Measurements from ENCODE around the gene MAP2K4.
"Not testable (repeated sequence)": the region's sequence is repeated elsewhere in the genome, so short reads cannot be mapped to it uniquely, and the experiment has no call there.

The MAP2K4 gene

DNA sequence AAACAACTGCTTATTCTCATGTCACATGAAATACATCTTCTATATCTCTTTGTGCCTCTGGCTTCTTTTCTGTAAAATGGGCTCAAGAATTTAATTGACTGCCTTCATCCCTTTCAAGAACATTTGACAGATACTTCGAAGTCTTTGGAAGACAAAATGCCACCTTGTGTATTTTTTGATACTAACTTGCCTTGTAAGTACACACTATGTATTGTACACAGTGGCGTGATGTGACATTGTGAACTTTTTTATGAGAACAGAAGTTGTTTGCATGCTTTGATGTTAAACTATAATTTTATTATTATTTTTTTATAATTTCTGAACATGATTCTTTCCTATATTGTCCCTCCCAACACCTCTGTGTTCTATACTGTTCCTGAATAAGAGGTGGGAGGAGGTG, 73.7 kb downstream of the MAP2K4 start:
- no peak for DNase-seq

DNA sequence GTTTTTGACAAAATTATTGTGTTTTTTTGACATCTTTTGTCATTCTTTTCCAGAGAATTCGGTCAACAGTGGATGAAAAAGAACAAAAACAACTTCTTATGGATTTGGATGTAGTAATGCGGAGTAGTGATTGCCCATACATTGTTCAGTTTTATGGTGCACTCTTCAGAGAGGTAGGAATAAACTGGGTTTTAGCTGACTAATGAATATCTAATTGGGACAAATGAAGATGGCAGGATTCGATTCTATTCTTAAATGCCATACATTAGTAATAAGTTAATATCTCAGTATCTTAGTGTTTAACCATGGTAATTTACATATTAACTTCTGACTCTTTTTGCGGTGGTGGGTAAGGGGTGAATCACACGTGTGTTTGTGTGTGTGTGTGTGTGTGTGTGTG, 74.8 kb downstream of the MAP2K4 start:
- DNase-seq: no peak

DNA sequence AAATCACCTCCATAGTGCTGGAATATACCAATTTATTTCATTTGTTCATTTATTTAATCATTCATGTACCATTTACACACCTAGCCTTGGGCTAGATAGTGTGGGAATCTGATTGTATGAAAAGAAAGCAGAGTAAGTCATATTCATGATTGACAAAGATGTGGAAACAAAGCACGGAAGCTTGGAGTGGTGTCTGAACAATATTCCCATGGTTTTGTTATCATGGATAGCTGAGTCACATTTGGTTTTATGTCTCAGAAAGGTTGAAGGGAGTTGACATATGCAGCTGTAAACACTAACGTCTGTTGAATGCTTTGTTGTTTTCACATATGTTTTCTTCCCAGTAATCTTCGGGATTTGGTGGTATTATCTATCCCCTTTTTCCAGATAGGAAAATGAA, 76.6 kb downstream of the MAP2K4 start:
- no peak for DNase-seq

DNA sequence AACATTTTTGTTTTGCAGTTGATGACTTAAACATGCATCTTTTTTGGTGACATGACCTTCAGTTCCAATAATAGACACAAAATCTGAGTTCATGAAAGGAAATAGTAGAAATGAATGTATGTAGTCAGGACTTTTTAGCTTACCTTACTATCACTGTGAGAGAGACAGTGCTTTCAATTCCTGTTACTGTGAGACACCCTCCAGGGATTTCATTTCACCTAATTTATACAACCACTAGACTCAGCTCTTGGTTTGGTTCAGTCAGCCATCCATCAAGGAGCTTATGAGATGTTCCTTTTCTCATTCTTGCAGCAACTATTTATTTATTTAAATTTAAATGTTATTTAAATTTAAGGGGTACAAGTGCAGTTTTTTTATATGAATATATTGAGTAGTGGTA, 77.9 kb downstream of the MAP2K4 start:
- no peak for DNase-seq

DNA sequence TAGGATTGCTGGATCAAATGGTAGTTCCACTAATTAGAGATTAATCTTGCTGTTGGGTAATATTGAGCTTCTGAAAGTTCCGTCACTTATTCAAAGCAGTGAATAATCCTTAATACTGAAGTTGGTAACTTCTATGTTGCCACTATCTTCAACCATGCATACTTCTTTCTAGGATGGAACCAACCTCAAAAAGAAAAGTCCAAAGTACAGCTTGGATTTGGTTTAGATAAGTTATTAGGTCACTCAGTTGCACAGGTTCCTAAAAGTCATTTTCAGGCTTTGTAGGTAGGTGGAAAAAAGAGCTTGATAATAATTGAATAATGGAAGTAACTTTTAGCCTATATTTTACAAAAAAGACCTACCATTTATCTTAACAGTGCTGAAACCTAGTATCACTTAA, 78.7 kb downstream of the MAP2K4 start:
- DNase-seq: no peak

DNA sequence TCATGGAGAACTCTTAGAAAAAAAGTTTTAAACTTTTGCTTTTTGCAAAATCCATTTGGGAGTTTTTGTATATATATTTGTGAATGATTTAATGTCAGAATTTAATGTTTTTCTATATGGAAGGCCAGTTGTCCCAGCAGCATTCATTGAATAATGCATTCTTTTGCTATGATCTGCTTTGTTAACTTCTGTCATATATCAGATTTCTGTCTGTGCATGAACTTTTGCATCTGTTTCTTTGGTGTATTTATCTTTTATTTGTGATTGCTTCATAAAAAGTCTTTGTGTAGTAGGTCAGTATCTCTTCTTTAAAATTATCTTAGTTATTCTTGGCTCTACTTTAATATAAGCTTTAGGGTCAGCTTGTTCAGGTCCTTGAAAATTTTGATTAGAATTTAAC, 84.2 kb downstream of the MAP2K4 start:
- DNase-seq: no peak

DNA sequence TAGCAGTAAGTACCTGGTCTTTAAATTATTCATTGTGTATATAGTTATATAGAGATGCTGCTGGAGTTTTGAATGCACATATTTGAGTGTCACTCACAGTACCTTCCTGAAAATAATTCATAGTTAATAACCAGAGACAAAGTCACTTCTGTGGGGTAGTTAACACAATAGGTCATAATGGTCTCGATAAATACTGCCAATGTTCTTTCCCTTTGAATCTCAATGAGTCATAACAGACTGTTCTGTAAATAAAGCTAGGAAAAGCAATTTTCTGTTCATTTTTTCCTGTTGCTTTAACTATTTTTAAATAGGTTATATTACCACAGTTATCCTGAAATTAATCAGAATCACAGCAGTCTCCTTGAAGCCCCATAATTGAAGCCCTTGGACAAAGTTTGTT, 87.2 kb downstream of the MAP2K4 start:
- DNase-seq: no peak

DNA sequence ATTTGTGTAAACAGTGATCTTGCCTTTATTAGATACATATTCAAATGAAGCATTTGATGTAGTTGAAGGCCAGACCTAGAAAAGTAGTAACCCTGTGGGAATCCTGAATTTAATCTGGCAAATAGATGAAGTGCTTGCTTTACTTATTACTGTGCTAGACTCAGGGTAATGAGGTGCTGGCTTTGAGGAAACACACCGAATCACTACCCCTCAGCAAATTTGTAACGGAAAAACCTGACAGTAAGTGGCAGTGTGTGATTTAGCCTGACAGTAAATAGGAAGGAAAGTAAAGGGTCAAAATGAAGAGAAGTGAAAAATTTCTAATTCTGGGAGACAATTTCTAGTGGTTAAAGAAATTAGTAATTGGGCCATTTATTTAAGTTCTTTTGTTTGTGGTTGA, 90.2 kb downstream of the MAP2K4 start:
- no peak for DNase-seq

DNA sequence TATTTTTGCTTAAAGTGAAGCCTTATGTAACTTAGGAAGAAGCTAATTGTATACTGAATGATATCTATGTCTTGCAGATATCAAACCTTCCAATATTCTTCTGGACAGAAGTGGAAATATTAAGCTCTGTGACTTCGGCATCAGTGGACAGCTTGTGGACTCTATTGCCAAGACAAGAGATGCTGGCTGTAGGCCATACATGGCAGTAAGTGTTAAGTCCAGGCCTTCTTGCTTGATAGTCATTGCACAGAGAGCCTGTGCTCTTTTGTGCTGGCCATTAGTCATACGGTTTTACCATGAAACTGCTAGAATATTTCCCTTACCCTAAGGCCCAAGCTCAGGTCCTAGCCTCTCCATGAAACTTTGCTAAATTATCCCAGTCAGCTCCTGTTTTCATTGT, 92.5 kb downstream of the MAP2K4 start:
- no peak for DNase-seq

DNA sequence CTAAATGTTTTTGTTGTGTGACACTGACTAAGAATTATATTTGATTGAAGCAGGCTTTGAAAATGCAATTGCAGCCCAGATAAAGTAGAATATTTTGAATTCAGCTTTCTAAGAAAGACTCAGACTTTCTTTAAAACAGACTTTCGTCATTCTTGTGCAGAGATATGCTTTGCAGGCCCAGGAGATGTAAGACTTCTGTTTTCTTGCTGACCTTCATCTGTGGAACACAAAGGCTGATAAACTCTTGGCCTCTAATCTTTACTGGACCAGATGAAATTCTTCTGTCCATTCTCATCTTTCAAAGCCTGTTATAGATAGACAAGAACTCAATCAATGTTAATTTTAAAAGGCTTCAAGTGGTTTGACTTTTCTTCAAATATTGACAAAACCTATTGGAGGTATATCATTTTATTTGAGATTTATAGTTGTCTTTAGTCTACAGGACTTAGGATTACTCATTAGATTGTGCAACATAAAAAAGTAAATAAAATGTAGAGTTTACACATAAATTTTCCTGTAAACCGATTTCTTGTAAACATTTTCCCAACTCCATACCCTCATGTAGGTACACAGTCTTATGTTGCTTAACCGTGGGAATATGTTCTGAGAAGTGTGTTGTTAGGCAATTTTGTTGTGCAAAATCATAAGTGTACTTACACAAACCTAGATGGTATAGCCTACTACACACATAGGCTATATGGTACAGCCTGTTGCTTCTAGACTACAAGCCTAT, 94.2 kb downstream of the MAP2K4 start:
- no peak for DNase-seq

DNA sequence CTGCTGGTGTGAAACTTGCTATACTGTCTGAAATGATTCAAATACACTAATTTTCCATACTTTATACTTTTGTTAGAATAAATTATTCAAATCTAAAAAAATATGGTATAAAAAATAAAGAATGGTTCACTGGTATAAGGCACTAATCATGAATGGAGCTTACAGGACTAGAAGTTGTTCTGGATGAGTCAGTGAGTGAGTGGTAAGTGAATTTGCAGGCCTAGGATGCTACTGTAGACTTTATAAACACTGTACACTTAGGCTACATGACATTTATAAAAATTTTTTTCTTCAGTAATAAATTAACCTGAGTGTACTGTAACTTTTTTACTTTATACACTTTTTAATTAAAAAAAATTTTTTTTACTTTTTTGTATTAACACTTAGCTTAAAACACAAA, 95.5 kb downstream of the MAP2K4 start:
- DNase-seq: no peak

DNA sequence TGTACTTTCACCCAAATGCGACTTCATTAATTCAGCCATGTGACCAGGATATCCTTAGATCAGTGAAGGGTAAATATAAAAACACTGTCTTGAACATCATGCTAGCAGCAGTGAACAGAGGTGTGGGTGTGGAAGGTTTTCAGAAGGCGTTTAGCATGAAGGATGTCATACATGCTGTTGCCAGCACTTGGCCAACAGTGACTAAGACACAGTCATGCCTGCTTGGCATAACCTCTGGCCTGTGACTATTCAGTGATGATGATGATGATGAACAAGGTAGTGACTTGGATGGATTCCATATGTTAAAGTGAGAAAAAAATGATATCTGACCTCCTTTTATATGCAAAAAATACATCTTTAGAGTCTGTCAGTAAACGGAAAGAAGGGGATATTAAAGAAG, 97.9 kb downstream of the MAP2K4 start:
- no peak for DNase-seq

DNA sequence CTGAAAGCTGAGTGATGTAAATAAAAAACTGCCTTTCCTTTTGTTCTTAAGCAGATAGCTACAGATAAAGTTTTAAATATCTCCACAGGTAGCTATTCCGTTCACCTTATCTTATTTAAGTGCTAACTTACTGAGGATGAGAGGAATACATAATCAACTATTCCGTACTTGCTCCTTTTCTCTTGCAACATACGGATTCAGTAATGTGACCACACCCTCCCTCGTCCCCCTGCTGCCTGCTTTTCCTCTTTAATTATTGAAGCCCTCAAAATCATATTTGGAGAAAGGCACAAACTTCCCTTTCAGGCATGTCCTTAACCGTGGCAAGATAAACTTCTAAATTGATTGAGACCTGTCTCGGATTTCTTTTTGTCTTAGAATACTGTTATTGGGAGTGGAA, 101.4 kb downstream of the MAP2K4 start:
- DNase-seq: no peak

DNA sequence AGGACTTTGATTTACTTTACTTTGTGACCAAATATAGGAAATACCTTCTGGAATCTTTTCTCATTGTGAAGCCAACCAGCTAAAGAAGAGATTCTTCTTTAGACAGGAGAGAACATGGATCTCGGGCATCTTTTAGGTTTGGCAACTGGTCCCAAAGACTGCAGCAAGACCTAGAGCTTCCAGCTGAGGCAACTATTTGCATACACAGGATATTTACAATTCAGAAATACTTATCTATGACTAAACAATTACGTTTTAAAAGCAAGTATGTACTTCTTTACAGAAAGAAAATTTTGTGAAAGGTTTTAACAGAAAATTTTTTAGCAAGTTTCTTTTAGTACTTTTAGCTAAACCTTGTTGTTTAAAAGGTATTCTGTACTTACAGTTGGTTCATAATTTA, 106.5 kb downstream of the MAP2K4 start:
- DNase-seq: no peak

DNA sequence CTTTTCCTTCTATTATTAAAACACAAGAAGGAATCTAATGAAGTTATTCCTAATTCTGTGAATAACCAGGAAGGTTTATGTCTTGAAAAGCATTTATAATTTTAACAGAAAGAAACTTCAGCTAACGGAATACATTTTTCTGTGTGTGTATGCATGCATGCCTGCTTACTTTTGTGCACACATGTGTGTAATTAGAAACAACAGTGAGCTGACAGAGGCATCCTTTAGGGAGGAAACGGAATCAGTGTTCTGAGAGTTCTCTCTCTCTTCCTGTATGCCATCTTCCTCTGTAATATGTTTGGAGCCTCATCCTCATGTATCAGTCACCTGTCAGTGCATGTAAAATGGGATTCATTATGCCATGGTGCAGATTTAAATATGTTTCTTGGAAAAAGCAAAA, 107.0 kb downstream of the MAP2K4 start:
- DNase-seq: no peak

DNA sequence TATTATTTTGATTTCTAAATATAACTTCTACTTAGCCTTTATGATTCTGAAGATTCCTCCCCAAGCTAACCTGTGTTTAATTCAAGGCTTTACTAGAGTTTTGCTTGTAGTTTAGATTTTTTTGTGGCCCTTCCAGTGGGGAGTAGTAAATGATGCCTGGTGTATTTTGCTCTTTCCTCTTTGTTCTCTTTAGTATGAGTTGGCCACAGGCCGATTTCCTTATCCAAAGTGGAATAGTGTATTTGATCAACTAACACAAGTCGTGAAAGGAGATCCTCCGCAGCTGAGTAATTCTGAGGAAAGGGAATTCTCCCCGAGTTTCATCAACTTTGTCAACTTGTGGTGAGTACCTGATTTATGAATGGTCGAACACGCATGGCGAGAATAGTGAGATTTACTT, 108.3 kb downstream of the MAP2K4 start:
- DNase-seq: no peak

DNA sequence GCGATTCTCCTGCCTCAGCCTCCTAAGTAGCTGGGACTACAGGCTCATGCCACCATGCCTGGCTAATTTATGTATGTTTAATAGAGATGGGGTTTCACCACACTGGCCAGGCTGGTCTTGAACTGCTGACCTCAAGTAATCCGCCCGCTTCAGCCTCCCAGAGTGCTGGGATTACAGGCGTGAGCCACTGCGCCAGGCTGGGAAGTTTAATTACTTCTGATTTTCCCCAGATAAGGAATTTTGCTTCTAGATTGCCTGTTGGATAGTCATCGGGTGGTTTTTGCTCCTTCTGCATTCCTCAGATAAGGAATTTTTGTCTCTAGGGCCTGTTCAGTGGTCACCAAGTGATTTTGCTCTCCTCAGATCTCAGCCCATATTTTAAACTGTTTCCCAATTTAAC, 112.5 kb downstream of the MAP2K4 start:
- DNase-seq: no peak

DNA sequence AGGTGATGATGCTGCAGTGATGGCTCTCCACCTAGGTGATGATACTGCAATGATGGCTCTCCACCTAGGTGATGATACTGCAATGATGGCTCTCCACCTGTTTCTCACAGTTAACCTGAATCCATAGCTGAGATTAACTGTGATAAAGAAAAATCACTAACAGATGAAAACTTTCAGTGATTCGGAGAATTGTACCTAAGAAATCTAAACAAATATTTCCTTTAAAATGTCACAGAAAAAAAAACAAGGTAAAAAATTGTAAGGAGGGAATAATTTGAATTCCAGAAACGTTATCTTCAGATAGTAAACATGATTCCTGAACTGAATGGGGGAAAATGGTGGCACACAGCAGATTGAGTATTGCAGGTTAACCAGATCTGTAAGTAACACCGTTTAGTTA, 113.4 kb downstream of the MAP2K4 start:
- DNase-seq: no peak

DNA sequence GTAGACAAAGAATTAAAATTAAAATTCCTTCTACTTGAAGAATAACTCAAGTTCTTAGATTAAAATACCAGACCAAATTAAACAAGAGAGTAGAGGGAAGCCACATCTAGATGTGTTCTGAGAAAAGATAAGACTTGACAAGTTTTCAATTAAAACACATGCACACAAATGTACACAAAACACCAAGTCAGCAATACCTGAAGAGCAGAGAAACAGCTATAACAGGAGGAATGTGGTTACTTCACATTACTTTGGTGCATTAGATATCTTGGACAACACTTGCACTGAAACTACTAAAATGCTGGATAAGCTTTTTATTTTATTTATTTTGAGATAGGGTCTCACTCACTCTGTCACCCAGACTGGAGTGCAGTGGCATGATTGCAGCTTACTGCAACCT, 113.9 kb downstream of the MAP2K4 start:
- no peak for DNase-seq

DNA sequence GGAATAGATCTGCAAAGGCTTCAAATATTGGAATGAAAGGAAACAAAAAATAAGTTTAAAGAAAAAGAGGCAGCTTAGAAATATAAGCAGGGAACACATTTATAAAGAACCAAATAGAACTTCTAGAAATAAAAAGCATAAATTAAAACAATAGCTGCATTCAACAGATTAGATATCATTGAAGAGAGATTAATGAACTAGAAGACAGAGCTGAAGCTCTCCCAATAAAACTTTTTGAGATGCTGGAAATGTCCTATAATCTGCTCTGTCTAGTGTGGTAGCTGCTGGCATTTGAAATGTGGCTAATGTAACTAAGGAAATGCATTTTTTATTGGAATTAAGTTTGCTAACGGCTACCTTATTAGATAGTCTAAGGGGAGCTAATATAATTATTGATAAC, 115.6 kb downstream of the MAP2K4 start:
- DNase-seq: no peak

DNA sequence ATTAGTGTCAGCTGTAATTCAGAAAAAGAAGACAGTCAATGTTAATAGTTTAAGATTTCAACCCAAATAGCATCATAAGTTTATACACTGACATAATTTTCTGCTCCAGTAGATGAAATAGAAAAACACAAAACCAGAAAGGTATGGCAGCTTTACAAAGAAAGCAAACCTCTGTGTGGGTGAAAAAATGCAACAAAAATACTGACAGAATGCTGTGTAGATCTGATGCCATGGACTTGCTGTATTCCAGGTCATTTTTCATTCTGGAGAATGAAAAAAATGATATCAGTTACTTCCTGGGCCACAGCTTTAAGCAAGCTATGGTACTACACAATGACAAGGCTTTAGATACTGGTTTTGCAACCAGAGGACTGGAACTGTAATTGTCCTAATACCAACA, 116.0 kb downstream of the MAP2K4 start:
- no peak for DNase-seq

DNA sequence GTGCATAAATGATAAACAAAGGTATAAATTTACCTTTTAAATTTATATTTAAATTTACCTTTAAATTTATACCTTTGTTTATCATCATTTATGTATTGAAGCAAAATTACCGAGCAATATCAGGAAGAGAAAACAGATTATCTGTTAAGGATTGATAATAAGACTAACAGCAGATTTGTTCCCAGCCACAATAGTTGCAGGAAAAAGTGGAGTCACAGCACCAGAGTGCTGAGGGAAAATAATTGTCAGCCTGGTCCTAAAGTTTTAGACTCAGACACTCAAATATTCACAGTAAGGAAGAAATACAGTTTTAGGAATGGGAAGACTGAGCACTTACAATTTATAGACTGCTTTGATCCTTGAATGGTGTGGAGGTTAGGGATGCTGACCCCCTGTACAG, 117.2 kb downstream of the MAP2K4 start:
- DNase-seq: no peak

DNA sequence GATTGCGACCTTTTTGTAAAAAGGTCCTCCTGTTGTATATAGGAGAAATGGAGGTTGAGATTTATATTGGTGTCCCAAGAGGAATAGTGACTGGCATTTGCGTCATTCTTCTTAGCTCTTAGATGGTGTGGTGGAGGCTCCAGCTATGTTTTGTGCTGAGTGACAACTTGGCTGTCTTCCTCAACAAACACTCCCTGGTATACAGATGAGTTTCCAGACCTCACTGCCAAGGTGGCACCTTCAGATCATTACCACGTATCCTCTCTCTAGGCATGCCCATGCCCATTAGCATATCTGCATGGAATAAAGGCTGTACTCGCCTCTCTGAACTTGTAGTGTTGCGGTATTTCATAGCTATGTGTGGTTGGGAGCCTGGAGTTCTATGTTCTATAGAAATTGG, 120.0 kb downstream of the MAP2K4 start:
- no peak for DNase-seq

DNA sequence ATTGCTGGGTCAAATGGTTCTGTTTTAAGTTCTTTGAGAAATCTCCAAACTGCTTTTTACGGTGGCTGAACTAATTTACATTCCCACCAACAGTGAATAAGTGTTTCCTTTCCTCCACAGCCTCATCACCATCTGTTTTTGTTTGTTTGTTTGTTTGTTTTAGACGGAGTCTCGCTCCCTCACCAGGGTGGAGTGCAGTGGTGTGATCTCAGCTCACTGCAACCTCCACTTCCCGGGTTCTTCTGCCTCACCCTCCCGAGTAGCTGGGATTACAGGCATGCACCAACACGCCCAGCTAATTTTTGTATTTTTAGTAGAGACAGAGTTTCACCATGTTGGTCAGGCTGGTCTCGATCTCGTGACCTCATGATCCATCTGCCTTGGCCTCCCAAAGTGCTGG, 141.5 kb downstream of the MAP2K4 start:
- DNase-seq: not testable (repeated sequence)

DNA sequence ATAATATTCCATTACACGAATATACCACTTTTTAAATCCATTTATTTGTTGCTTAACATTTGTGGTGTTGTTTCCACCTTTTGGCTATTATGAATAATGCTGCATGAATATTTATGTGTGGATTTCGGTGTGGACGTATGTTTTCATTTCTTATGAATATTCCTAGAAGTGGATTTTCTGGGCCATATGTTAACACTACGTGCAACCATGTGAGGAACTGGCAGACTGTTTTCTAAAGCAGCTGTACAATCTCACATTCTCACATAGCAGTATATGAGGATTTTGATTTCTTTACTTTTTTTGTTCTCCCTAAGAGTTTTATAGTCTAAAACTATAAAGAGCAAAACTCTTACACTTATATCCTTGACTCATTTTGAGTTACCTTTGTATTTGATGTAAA, 143.4 kb downstream of the MAP2K4 start:
- DNase-seq: no peak

Data from SW 1271 (cell line).